Measurements from ENCODE around the gene PLAC8L1.
"Not testable (repeated sequence)": the region's sequence is repeated elsewhere in the genome, so short reads cannot be mapped to it uniquely, and the experiment has no call there.

DNA sequence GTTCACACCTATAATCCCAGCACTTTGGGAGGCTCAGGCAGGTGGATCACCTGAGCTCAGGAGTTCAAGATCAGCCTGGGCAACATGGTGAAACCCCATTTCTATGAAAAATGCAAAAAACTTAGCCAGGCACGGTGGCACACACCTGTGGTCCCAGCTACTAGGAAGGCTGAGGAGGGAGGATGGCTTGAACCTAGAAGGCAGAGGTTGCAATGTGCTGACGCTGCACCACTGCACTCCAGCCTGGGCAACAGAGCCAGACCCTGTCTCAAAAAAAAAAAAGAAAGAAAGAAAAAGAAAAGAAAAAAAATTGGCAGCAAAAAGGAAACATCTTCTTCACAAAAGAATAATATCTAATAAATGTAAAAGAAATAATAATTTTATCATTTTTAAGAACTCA, 3.5 kb upstream of the PLAC8L1 start:
- TF ChIP-seq, protein P1, sequence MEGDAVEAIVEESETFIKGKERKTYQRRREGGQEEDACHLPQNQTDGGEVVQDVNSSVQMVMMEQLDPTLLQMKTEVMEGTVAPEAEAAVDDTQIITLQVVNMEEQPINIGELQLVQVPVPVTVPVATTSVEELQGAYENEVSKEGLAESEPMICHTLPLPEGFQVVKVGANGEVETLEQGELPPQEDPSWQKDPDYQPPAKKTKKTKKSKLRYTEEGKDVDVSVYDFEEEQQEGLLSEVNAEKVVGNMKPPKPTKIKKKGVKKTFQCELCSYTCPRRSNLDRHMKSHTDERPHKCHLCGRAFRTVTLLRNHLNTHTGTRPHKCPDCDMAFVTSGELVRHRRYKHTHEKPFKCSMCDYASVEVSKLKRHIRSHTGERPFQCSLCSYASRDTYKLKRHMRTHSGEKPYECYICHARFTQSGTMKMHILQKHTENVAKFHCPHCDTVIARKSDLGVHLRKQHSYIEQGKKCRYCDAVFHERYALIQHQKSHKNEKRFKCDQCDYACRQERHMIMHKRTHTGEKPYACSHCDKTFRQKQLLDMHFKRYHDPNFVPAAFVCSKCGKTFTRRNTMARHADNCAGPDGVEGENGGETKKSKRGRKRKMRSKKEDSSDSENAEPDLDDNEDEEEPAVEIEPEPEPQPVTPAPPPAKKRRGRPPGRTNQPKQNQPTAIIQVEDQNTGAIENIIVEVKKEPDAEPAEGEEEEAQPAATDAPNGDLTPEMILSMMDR (conservative IDR thresholded peaks at IDR 0.05; ENCODE audit: low read depth, low read length): not testable (repeated sequence)
- not testable (repeated sequence) for TF ChIP-seq EZH2 (IDR thresholded peaks at IDR 0.05; ENCODE audit: borderline replicate concordance, low read depth, low read length, poor library complexity, severe bottlenecking)

Data from A673 (cell line).